ENCODE measurements around the gene ENSA.
A peak's percentile ranks its signal among the peaks of the same experiment; 100 is the strongest.
"Not testable (repeated sequence)": the region's sequence is repeated elsewhere in the genome, so short reads cannot be mapped to it uniquely, and the experiment has no call there.

Gene ENSA

GRCh38 chr1:150601540-150601939 is 27.9 kb downstream of the ENSA start:
- peaks cover 20% of the 10 kb centered on the region for H3K4me1 ChIP-seq (ENCODE audit: insufficient read depth, low read length)
- no peak overlapping the region for H3K4me3 ChIP-seq (ENCODE audit: low read length)
- H3K27ac ChIP-seq (ENCODE audit: low read length) = no peak overlapping the region
- H3K9ac ChIP-seq (ENCODE audit: low read depth, low read length) = no peak overlapping the region
- H3K36me3 ChIP-seq (ENCODE audit: insufficient read depth, low read depth, low read length) = no peaks in the 10 kb centered on the region; the same call in 1 of the 2 replicates
- H3K27me3 ChIP-seq (ENCODE audit: insufficient read depth, low read length) = no peaks in the 10 kb centered on the region
- H3K9me3 ChIP-seq (ENCODE audit: insufficient read depth, low read depth, low read length) = no peaks in the 10 kb centered on the region

GRCh38 chr1:150598346-150598745 is 31.1 kb downstream of the ENSA start:
- not testable (repeated sequence) for H3K9me3 ChIP-seq (ENCODE audit: insufficient read depth, low read depth, low read length); H3K9ac ChIP-seq (ENCODE audit: low read depth, low read length); H3K4me1 ChIP-seq (ENCODE audit: insufficient read depth, low read length); H3K36me3 ChIP-seq (ENCODE audit: insufficient read depth, low read depth, low read length); H3K4me3 ChIP-seq (ENCODE audit: low read length); H3K27ac ChIP-seq (ENCODE audit: low read length); H3K27me3 ChIP-seq (ENCODE audit: insufficient read depth, low read length)

GRCh38 chr1:150596976-150597375 is 32.4 kb downstream of the ENSA start:
- no peaks in the 10 kb centered on the region for H3K4me1 ChIP-seq (ENCODE audit: insufficient read depth, low read length)
- H3K36me3 ChIP-seq (ENCODE audit: insufficient read depth, low read depth, low read length) = peaks cover 3% of the 10 kb centered on the region; the same call in 1 of the 2 replicates
- H3K9me3 ChIP-seq (ENCODE audit: insufficient read depth, low read depth, low read length) = no peaks in the 10 kb centered on the region
- H3K4me3 ChIP-seq (ENCODE audit: low read length) = no peak overlapping the region
- H3K27me3 ChIP-seq (ENCODE audit: insufficient read depth, low read length) = no peaks in the 10 kb centered on the region
- no peak overlapping the region for H3K9ac ChIP-seq (ENCODE audit: low read depth, low read length)
- no peak overlapping the region for H3K27ac ChIP-seq (ENCODE audit: low read length)

- Histone ChIP-seq H3K27ac (ENCODE audit: low read length) (no peak overlapping the region), H3K9ac (ENCODE audit: low read depth, low read length) (no peak overlapping the region), H3K4me3 (ENCODE audit: low read length) (no peak overlapping the region), H3K9me3 (ENCODE audit: insufficient read depth, low read depth, low read length) (no peaks in the 10 kb centered on the region), H3K4me1 (ENCODE audit: insufficient read depth, low read length) (no peaks in the 10 kb centered on the region), H3K27me3 (ENCODE audit: insufficient read depth, low read length) (no peaks in the 10 kb centered on the region), H3K36me3 (ENCODE audit: insufficient read depth, low read depth, low read length) (peaks cover 3% of the 10 kb centered on the region; the same call in 1 of the 2 replicates)
These were observed 33.1 kb downstream of the ENSA start for GRCh38 chr1:150596095-150596892.

GRCh38 chr1:150582371-150582770 is 47.0 kb downstream of the ENSA start:
- Histone ChIP-seq H3K27ac (ENCODE audit: low read length) (no peak overlapping the region), H3K36me3 (ENCODE audit: insufficient read depth, low read depth, low read length) (peaks cover 16% of the 10 kb centered on the region), H3K4me3 (ENCODE audit: low read length) (no peak overlapping the region), H3K4me1 (ENCODE audit: insufficient read depth, low read length) (peaks cover 4% of the 10 kb centered on the region; the same call in 1 of the 2 replicates), H3K9ac (ENCODE audit: low read depth, low read length) (no peak overlapping the region), H3K27me3 (ENCODE audit: insufficient read depth, low read length) (no peaks in the 10 kb centered on the region), H3K9me3 (ENCODE audit: insufficient read depth, low read depth, low read length) (no peaks in the 10 kb centered on the region; the same call in 1 of the 2 replicates)

- not testable (repeated sequence) for H3K4me1 ChIP-seq (ENCODE audit: insufficient read depth, low read length); H3K9ac ChIP-seq (ENCODE audit: low read depth, low read length); H3K4me3 ChIP-seq (ENCODE audit: low read length); H3K9me3 ChIP-seq (ENCODE audit: insufficient read depth, low read depth, low read length); H3K27me3 ChIP-seq (ENCODE audit: insufficient read depth, low read length); H3K27ac ChIP-seq (ENCODE audit: low read length)
- peaks cover 20% of the 10 kb centered on the region for H3K36me3 ChIP-seq (ENCODE audit: insufficient read depth, low read depth, low read length)
These were observed 47.5 kb downstream of the ENSA start for GRCh38 chr1:150581962-150582361.

- Histone ChIP-seq H3K9ac (ENCODE audit: low read depth, low read length) (peak overlapping the region; percentile 27; the same call in 1 of the 2 replicates), H3K36me3 (ENCODE audit: insufficient read depth, low read depth, low read length) (peaks cover 25% of the 10 kb centered on the region)
- H3K9me3 ChIP-seq (ENCODE audit: insufficient read depth, low read depth, low read length); H3K4me3 ChIP-seq (ENCODE audit: low read length); H3K27ac ChIP-seq (ENCODE audit: low read length); H3K27me3 ChIP-seq (ENCODE audit: insufficient read depth, low read length); H3K4me1 ChIP-seq (ENCODE audit: insufficient read depth, low read length): not testable (repeated sequence)
These were observed 48.0 kb downstream of the ENSA start for GRCh38 chr1:150581437-150581836.

GRCh38 chr1:150580966-150581365 is 48.4 kb downstream of the ENSA start:
- Histone ChIP-seq H3K36me3 (ENCODE audit: insufficient read depth, low read depth, low read length) (peaks cover 30% of the 10 kb centered on the region), H3K9ac (ENCODE audit: low read depth, low read length) (peak overlapping the region; percentile 27; the same call in 1 of the 2 replicates)
- not testable (repeated sequence) for H3K27ac ChIP-seq (ENCODE audit: low read length); H3K9me3 ChIP-seq (ENCODE audit: insufficient read depth, low read depth, low read length); H3K4me3 ChIP-seq (ENCODE audit: low read length); H3K27me3 ChIP-seq (ENCODE audit: insufficient read depth, low read length); H3K4me1 ChIP-seq (ENCODE audit: insufficient read depth, low read length)

- Histone ChIP-seq H3K9ac (ENCODE audit: low read depth, low read length) (peak overlapping the region; percentile 99), H3K4me3 (ENCODE audit: low read length) (peak overlapping the region; percentile 88), H3K4me1 (ENCODE audit: insufficient read depth, low read length) (peaks cover 17% of the 10 kb centered on the region; the same call in 1 of the 2 replicates), H3K9me3 (ENCODE audit: insufficient read depth, low read depth, low read length) (no peaks in the 10 kb centered on the region; the same call in 1 of the 2 replicates), H3K27me3 (ENCODE audit: insufficient read depth, low read length) (no peaks in the 10 kb centered on the region), H3K27ac (ENCODE audit: low read length) (peak overlapping the region; percentile 85), H3K36me3 (ENCODE audit: insufficient read depth, low read depth, low read length) (peaks cover 39% of the 10 kb centered on the region)
These were observed 49.3 kb downstream of the ENSA start for GRCh38 chr1:150579945-150580642.

- H3K4me1 ChIP-seq (ENCODE audit: insufficient read depth, low read length) = peaks cover 25% of the 10 kb centered on the region; the same call in 1 of the 2 replicates
- peaks cover 46% of the 10 kb centered on the region for H3K36me3 ChIP-seq (ENCODE audit: insufficient read depth, low read depth, low read length)
- no peaks in the 10 kb centered on the region for H3K27me3 ChIP-seq (ENCODE audit: insufficient read depth, low read length)
- no peaks in the 10 kb centered on the region; the same call in 1 of the 2 replicates for H3K9me3 ChIP-seq (ENCODE audit: insufficient read depth, low read depth, low read length)
- H3K4me3 ChIP-seq (ENCODE audit: low read length) = peak within 1 kb of the TSS; percentile 98
- peak within 1 kb of the TSS; percentile 98 for H3K27ac ChIP-seq (ENCODE audit: low read length)
- peak within 1 kb of the TSS; percentile 99 for H3K9ac ChIP-seq (ENCODE audit: low read depth, low read length)
These were observed 50.1 kb downstream of the ENSA start, which contains the start of gene MCL1 for GRCh38 chr1:150579110-150579944. TSS of gene MCL1 (minus strand) at chr1:150579610. CDS start at chr1:150579530, 80 bp downstream.

Measured in iPS-20b (cell line).